Psoas muscle (tissue), 8 donors: Measurements from ENCODE around the gene VEGFB. TPM values are rescaled to one million over a fixed set of nuclear protein-coding genes. Genes with fewer than 3 reads are reported as not detected.
A peak's percentile ranks its signal among the peaks of the same experiment; 100 is the strongest.

Experiments used
- ATAC-seq, 4 donors: fragments of 200-7000 bp; cut with Tn5 transposase; one replicate each; pipeline ENCODE4 v1.9.1; 2020; ENCODE audit warnings: moderate library complexity in 3 of 4, mild to moderate bottlenecking in 2 of 4
- DNase-seq, 2 donors: peaks; one replicate each; pipeline ENCODE4 v3.0.0-alpha.2; 2020
- H3K27ac ChIP-seq: fragments of 200-600 bp; one replicate; pipeline ENCODE4 v1.8.0; 2022
- H3K27me3 ChIP-seq, 3 donors: fragments of 200-600 bp in 1 of 3; one replicate each; pipeline versions ENCODE4 v1.6.1 to v1.8.0; 2013 to 2022; ENCODE audit warnings: low read length in 2 of 3, mild to moderate bottlenecking in 2 of 3, moderate library complexity in 1 of 3; ENCODE audit not compliant: insufficient read depth in 3 of 3
- H3K36me3 ChIP-seq, 2 donors: fragments of 200-600 bp in 1 of 2; one replicate each; pipeline versions ENCODE4 v1.6.1 to v1.8.0; 2013 to 2022; ENCODE audit warnings: low read depth in 1 of 2, mild to moderate bottlenecking in 1 of 2, moderate library complexity in 1 of 2; ENCODE audit not compliant: insufficient read depth in 1 of 2
- H3K4me1 ChIP-seq: fragments of 200-600 bp; one replicate; pipeline ENCODE4 v1.8.0; 2022
- H3K4me3 ChIP-seq: fragments of 200-600 bp; one replicate; pipeline ENCODE4 v1.8.0; 2022; ENCODE audit warnings: mild to moderate bottlenecking
- H3K9me3 ChIP-seq: fragments of 200-600 bp; one replicate; pipeline ENCODE4 v1.8.0; 2022
- WGBS, 3 donors: extraction: QIAGEN DNeasy Blood & Tissue Kit; methylation state at CpG; one replicate each; pipeline versions ENCODE4 v1.1.6 to v1.1.7; 2013; 5-methylcytosine and 5-hydroxymethylcytosine counted together
- intact Hi-C, 2 donors: fragments of 100-400 bp; cut with DNase I; formaldehyde crosslinking; loops; one replicate each; pipeline versions ENCODE4 v1.11.0 to v1.14.2; 2022
- polyA plus RNA-seq, 3 donors: library from polyadenylated mRNA; stranded (reverse); fragments of 200-250 nt; gene quantifications; one replicate each; pipeline ENCODE4 v1.2.3, GENCODE V29; 2013
- total RNA-seq, 4 donors: library from RNA; stranded (reverse); fragmentation: NEBNext Ultra II Directional in 2 of 4; extraction: Animal tissue kit (Norgen Biotek cat#: 25700) in 2 of 4; gene quantifications; one replicate each; pipeline versions ENCODE4 v1.2.1 to v1.2.4, GENCODE V29; 2021 to 2023
- TF ChIP-seq, protein P1 (sequence below): fragments of 200-600 bp; IDR thresholded peaks from one replicate; pipeline ENCODE4 v1.8.0; 2022; ENCODE audit warnings: antibody characterized with exemption
- donor health status: healthy with polysubstance abuse.
- donor health status: DM: no; HTN: no; CAD: no; lungs with moderate emphysema.
- donor health status: Bipolar disorder and iron deficiency.
- donor health status: healthy.
- donor health status: DM: yes; HTN: yes; CAD: no.
- donor health status: DM: no; HTN: no; CAD: no.
- donor health status: DM: no; HTN: no; CAD: no.
- donor health status: DM: yes; HTN: yes; CAD: no.

The VEGFB gene
- total and polyA plus RNA-seq, 7 donors: 77.0 to 125 (median 100.0) TPM

DNA sequence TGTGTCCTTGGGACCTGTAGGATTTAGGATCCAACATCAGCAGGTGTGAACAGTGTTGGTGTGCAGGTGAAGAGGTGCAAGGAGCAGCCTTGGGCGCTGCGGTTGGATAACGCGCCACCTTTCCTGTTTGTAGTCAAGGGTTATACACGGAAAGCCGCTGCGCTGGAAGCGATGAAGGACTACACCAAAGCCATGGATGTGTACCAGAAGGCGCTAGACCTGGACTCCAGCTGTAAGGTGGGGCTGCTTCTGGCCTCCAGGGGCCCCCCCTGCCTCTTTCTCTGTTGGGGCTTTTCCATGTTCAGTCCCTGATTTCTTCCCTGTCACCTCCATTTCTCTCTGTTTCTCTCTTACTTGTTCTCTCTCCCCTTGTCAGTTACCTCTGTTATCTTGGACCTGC is 31.4 kb upstream of the VEGFB start:
- Histone ChIP-seq H3K9me3 (no peaks in the 10 kb centered on the region), H3K36me3 (peaks cover 7 to 77% of the 10 kb centered on the region in 2 donors), H3K27me3 (no peaks in the 10 kb centered on the region), H3K27ac (no peak overlapping the region), H3K4me1 (peaks cover 11% of the 10 kb centered on the region), H3K4me3 (no peak overlapping the region)
- intact Hi-C loops: loop anchor here in 1 of 2 donors (5.0 kb wide), 1 partner anchor 64 kb away; no protein-coding TSS in a partner anchor
- TF ChIP-seq, protein P1, sequence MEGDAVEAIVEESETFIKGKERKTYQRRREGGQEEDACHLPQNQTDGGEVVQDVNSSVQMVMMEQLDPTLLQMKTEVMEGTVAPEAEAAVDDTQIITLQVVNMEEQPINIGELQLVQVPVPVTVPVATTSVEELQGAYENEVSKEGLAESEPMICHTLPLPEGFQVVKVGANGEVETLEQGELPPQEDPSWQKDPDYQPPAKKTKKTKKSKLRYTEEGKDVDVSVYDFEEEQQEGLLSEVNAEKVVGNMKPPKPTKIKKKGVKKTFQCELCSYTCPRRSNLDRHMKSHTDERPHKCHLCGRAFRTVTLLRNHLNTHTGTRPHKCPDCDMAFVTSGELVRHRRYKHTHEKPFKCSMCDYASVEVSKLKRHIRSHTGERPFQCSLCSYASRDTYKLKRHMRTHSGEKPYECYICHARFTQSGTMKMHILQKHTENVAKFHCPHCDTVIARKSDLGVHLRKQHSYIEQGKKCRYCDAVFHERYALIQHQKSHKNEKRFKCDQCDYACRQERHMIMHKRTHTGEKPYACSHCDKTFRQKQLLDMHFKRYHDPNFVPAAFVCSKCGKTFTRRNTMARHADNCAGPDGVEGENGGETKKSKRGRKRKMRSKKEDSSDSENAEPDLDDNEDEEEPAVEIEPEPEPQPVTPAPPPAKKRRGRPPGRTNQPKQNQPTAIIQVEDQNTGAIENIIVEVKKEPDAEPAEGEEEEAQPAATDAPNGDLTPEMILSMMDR: no peak
- ATAC-seq: no peak
- DNase-seq: no peak
- WGBS, 3 donors: 92 to 97% (median 95%) methylated on average over 9 of the region's 9 CpGs

DNA sequence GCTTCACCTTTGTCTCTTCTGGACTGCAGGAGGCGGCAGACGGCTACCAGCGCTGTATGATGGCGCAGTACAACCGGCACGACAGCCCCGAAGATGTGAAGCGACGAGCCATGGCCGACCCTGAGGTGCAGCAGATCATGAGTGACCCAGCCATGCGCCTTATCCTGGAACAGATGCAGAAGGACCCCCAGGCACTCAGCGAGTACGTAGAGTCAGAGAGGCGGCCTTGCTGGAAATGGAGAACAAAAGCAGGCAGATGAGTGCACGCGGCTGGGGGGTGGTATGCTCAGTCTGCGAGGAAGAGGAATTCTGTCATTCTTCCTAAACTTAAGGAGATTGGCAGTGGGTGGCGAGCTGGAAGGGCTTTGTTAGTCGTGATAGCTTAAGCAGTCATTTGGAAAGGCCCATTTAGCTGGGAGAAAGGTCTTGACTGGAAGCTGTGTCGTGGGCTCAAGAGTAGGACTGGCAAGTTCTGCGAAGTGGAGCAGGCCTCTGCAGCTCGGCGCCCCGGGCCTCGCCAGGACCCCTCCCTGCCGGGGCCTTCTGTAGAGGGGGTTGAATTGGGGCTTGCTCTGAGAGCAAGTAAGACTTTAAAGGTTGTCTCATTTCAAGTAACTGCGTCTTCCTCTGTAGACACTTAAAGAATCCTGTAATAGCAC is 30.8 kb upstream of the VEGFB start:
- ATAC-seq: no peak
- Histone ChIP-seq H3K9me3 (no peaks in the 10 kb centered on the region), H3K4me3 (no peak overlapping the region), H3K36me3 (peaks cover 7 to 71% of the 10 kb centered on the region in 2 donors), H3K27me3 (no peaks in the 10 kb centered on the region), H3K27ac (no peak overlapping the region), H3K4me1 (peaks cover 11% of the 10 kb centered on the region)
- DNase-seq: no peak
- TF ChIP-seq, protein P1: no peak
- intact Hi-C loops: loop anchor here in 1 of 2 donors (2.0 to 5.0 kb wide), 2 partner anchors 64 to 95 kb away; no protein-coding TSS in a partner anchor
- WGBS, 3 donors: 89 to 91% (median 90%) methylated on average over 27 of the region's 27 CpGs

DNA sequence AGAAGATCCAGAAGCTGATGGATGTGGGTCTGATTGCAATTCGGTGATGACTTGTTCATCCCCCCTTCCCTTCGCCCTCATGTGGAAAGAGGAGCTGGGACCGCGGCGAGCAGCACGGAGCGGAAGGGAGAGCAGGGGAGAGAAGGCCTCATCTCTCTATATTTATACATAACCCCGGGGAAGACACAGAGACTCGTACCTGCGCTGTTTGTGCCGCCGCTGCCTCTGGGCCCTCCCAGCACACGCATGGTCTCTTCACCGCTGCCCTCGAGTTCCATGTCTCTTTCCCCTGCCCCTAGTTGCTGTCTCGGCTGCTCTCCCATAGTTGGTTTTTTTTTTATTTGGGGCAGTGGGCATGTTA is 30.3 kb upstream of the VEGFB start:
- no peaks in the 10 kb centered on the region for H3K27me3 ChIP-seq
- H3K4me3 ChIP-seq: no peak overlapping the region
- H3K36me3 ChIP-seq: peaks cover 7 to 66% of the 10 kb centered on the region in 2 donors
- WGBS, 3 donors: 68 to 82% (median 73%) methylated on average over 15 to 16 of the region's 16 CpGs
- DNase-seq (no peak), ATAC-seq (no peak)
- H3K27ac ChIP-seq: no peak overlapping the region
- peaks cover 11% of the 10 kb centered on the region for H3K4me1 ChIP-seq
- TF ChIP-seq, protein P1: no peak
- intact Hi-C loops: loop anchor here in 1 of 2 donors (2.0 to 5.0 kb wide), 2 partner anchors 63 to 95 kb away; no protein-coding TSS in a partner anchor
- H3K9me3 ChIP-seq: no peaks in the 10 kb centered on the region

DNA sequence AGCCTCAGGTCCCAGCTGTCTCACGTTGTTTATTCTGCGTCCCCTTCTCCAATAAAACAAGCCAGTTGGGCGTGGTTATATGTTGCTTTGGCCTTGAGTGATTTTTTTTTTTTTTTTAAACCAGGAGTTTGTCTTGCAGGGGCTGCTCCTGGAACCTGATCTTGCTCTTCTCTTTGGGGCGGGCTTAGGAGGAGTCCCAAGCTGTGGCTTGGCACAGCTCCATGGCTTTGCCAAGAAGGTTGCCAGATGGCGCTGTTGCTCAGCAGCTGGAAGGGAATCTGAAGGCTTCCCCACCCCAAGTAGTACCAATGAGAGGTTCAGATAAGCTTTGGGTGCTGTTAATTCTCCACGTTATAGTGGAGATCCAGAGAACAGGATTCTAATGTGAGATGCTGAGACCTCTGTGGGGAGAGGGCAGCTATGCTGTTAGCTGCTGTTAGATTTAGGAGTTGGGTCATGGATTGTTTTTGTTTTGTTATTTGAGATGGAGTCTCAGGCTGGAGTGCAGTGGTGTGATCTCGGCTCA is 29.9 kb upstream of the VEGFB start:
- Histone ChIP-seq H3K27ac (peak overlapping the region; percentile 34), H3K9me3 (no peaks in the 10 kb centered on the region), H3K4me3 (no peak overlapping the region), H3K4me1 (peaks cover 11% of the 10 kb centered on the region), H3K36me3 (peaks cover 7 to 62% of the 10 kb centered on the region in 2 donors), H3K27me3 (no peaks in the 10 kb centered on the region)
- TF ChIP-seq, protein P1: peak; percentile 65
- peak; percentile 86 to 92 for DNase-seq
- WGBS, 3 donors: 12 to 38% (median 15%) methylated on average over 7 of the region's 7 CpGs
- peak; percentile 78 to 84 (median 80) for ATAC-seq
- intact Hi-C loops: loop anchor here in 1 of 2 donors (2.0 to 5.0 kb wide), 2 partner anchors 63 to 94 kb away; no protein-coding TSS in a partner anchor
